Heart right ventricle (tissue), 16 donors: ENCODE data around the gene RCOR2. TPM values are rescaled to one million over a fixed set of nuclear protein-coding genes. Genes with fewer than 3 reads are reported as not detected.
A peak's percentile ranks its signal among the peaks of the same experiment; 100 is the strongest.

Experiments used
- ATAC-seq, 8 donors: fragments of 200-7000 bp; cut with Tn5 transposase; one replicate each; pipeline ENCODE4 v1.9.1; 2020; ENCODE audit warnings: mild to moderate bottlenecking in 8 of 8, moderate library complexity in 8 of 8, moderate number of reproducible peaks in 1 of 8
- DNase-seq, 2 donors: peaks; one replicate each; pipeline ENCODE4 v3.0.0-alpha.2; 2020
- H3K27ac ChIP-seq, 10 donors: fragments of 200-600 bp; sonication (generic) in 2 of 10; one replicate each; pipeline versions ENCODE4 v1.5.0 to v1.8.0; 2020 to 2022; ENCODE audit warnings: mild to moderate bottlenecking in 3 of 10
- H3K27me3 ChIP-seq, 7 donors: fragments of 200-600 bp; one replicate each; pipeline ENCODE4 v1.8.0; 2021 to 2022; ENCODE audit warnings: mild to moderate bottlenecking in 2 of 7
- H3K36me3 ChIP-seq, 9 donors: fragments of 200-600 bp; sonication (generic) in 1 of 9; one replicate each; pipeline versions ENCODE4 v1.5.0 to v1.8.0; 2020 to 2022; ENCODE audit warnings: mild to moderate bottlenecking in 2 of 9
- H3K4me1 ChIP-seq, 9 donors: fragments of 200-600 bp; sonication (generic) in 1 of 9; one replicate each; pipeline versions ENCODE4 v1.5.0 to v1.8.0; 2020 to 2022; ENCODE audit warnings: mild to moderate bottlenecking in 4 of 9
- H3K4me3 ChIP-seq, 10 donors: fragments of 200-600 bp; sonication (generic) in 2 of 10; one replicate each; pipeline versions ENCODE4 v1.5.0 to v1.8.0; 2020 to 2022; ENCODE audit warnings: mild to moderate bottlenecking in 7 of 10, moderate library complexity in 2 of 10
- H3K9me3 ChIP-seq, 11 donors: fragments of 200-600 bp in 10 of 11; sonication (generic) in 2 of 11; one replicate each; pipeline versions ENCODE4 v1.5.0 to v1.8.0; 2013 to 2022; ENCODE audit warnings: mild to moderate bottlenecking in 2 of 11, control low read depth in 1 of 11, moderate library complexity in 1 of 11
- CTCF ChIP-seq, 9 donors: fragments of 200-600 bp; sonication (generic) in 2 of 9; IDR thresholded peaks; one replicate each; pipeline versions ENCODE4 v1.5.0 to v1.8.0; 2021 to 2022; ENCODE audit warnings: antibody characterized with exemption in 9 of 9, mild to moderate bottlenecking in 5 of 9, moderate library complexity in 1 of 9
- WGBS, 2 donors: extraction: QIAGEN DNeasy Blood & Tissue Kit; methylation state at CpG; one replicate each; pipeline ENCODE4 v1.1.7; 2013; ENCODE audit warnings: inconsistent platforms in 1 of 2; 5-methylcytosine and 5-hydroxymethylcytosine counted together
- intact Hi-C, 10 donors: fragments of 100-400 bp; cut with DNase I; formaldehyde crosslinking; loops; one replicate each; pipeline versions ENCODE4 v1.11.1 to v1.14.2; 2022
- polyA plus RNA-seq, 2 donors: library from polyadenylated mRNA; stranded (reverse); fragments of 200-250 nt; gene quantifications; one replicate each; pipeline ENCODE4 v1.2.3, GENCODE V29; 2013
- total RNA-seq, 10 donors: library from RNA; stranded (reverse); fragmentation: NEBNext Ultra II Directional in 3 of 10; extraction: Animal tissue kit (Norgen Biotek cat#: 25700) in 3 of 10; gene quantifications; one replicate each; pipeline versions ENCODE4 v1.2.1 to v1.2.4, GENCODE V29; 2021 to 2023
- donor health status: Arrhythmogenic right ventricular cardiomyopathy.
- donor health status: ischemic (EF 13 %, LVEDD 7.1; RV severe dilation, severe dysfunction).
- donor health status: healthy with polysubstance abuse.
- donor health status: DM: no; HTN: yes; CAD: no.
- donor health status: DM: no; HTN: no; CAD: no.
- donor health status: ischemic (EF 25% LVEDD 6.9; RV normal size, moderate dysfunction).
- donor health status: ischemic (EF 25% LVEDD 5.7; RV mildly dilated, moderate dysfunction).
- donor health status: healthy.
- donor health status: DM: yes; HTN: yes; CAD: no.
- donor health status: Ischemic cardiomyopathy.
- donor health status: ischemic (EF 35%, LVEDD 5.7; RV mildly dilated, moderate dysfunction).
- donor health status: nonischemic (EF 11% LVEDD 7.7; RV severe dilation, severe dysfunction).
- donor health status: DM: yes; HTN: yes; CAD: no.
- donor health status: PGD.
- donor health status: ischemic (EF 29% LVEDD 5.4; RV normal size, mild dysfunction).
- donor health status: nonischemic (EF 23%, LVEDD 6.1; RV moderate dilation, normal function).

Gene RCOR2
- total and polyA plus RNA-seq, 12 donors = 1.1 to 8.4 (median 5.0) TPM

- Histone ChIP-seq H3K27ac (no peak overlapping the region), H3K9me3 (no peaks in the 10 kb centered on the region), H3K27me3 (no peaks in the 10 kb centered on the region), H3K36me3 (peaks cover 4 to 87% (median 47%) of the 10 kb centered on the region in 9 donors), H3K4me3 (no peak overlapping the region), H3K4me1 (peaks cover 4 to 39% (median 13%) of the 10 kb centered on the region in 9 donors)
- DNase-seq = no peak
- intact Hi-C loops = no loop called here
- WGBS, 2 donors = 64 to 66% methylated on average over 6 of the region's 6 CpGs
- ATAC-seq = no peak
- TF ChIP-seq CTCF (IDR thresholded peaks at IDR 0.05) = no peak
Measured at GRCh38 chr11:63907063-63907462, 9.9 kb downstream of the RCOR2 start.

- H3K9me3 ChIP-seq = no peaks in the 10 kb centered on the region
- no peak for DNase-seq
- peaks cover 4 to 39% (median 13%) of the 10 kb centered on the region in 9 donors for H3K4me1 ChIP-seq
- 90 to 93% methylated on average over 7 of the region's 7 CpGs for WGBS, 2 donors
- H3K27ac ChIP-seq = no peak overlapping the region
- no peak for ATAC-seq
- peaks cover 4 to 92% (median 51%) of the 10 kb centered on the region in 9 donors for H3K36me3 ChIP-seq
- no peak overlapping the region for H3K4me3 ChIP-seq
- no peaks in the 10 kb centered on the region for H3K27me3 ChIP-seq
- intact Hi-C loops = no loop called here
- peak in 7 of 9 donors; percentile 25 to 49 (median 39) for TF ChIP-seq CTCF (IDR thresholded peaks at IDR 0.05)
Measured at GRCh38 chr11:63906585-63906984, 10.4 kb downstream of the RCOR2 start.

GRCh38 chr11:63906087-63906486 is 10.9 kb downstream of the RCOR2 start:
- Histone ChIP-seq H3K36me3 (peaks cover 4 to 95% (median 52%) of the 10 kb centered on the region in 9 donors), H3K4me1 (peaks cover 4 to 35% (median 13%) of the 10 kb centered on the region in 9 donors), H3K27me3 (no peaks in the 10 kb centered on the region), H3K4me3 (no peak overlapping the region), H3K27ac (no peak overlapping the region), H3K9me3 (no peaks in the 10 kb centered on the region)
- 90 to 96% methylated on average over 4 of the region's 4 CpGs for WGBS, 2 donors
- ATAC-seq (no peak), DNase-seq (no peak)
- no peak for TF ChIP-seq CTCF (IDR thresholded peaks at IDR 0.05)
- intact Hi-C loops = no loop called here

- Histone ChIP-seq H3K9me3 (no peaks in the 10 kb centered on the region), H3K4me3 (no peak overlapping the region), H3K4me1 (peaks cover 4 to 26% (median 13%) of the 10 kb centered on the region in 9 donors), H3K36me3 (peaks cover 5 to 100% (median 61%) of the 10 kb centered on the region in 9 donors), H3K27ac (no peak overlapping the region), H3K27me3 (no peaks in the 10 kb centered on the region)
- no peak for TF ChIP-seq CTCF (IDR thresholded peaks at IDR 0.05)
- intact Hi-C loops = no loop called here
- WGBS, 2 donors = 84 to 85% methylated on average over 6 of the region's 6 CpGs
- ATAC-seq (no peak), DNase-seq (no peak)
Measured at GRCh38 chr11:63905179-63905578, 11.8 kb downstream of the RCOR2 start.
